ENCODE results near the gene ZPR1.
"Not testable (repeated sequence)": the region's sequence is repeated elsewhere in the genome, so short reads cannot be mapped to it uniquely, and the experiment has no call there.

Gene ZPR1

DNA sequence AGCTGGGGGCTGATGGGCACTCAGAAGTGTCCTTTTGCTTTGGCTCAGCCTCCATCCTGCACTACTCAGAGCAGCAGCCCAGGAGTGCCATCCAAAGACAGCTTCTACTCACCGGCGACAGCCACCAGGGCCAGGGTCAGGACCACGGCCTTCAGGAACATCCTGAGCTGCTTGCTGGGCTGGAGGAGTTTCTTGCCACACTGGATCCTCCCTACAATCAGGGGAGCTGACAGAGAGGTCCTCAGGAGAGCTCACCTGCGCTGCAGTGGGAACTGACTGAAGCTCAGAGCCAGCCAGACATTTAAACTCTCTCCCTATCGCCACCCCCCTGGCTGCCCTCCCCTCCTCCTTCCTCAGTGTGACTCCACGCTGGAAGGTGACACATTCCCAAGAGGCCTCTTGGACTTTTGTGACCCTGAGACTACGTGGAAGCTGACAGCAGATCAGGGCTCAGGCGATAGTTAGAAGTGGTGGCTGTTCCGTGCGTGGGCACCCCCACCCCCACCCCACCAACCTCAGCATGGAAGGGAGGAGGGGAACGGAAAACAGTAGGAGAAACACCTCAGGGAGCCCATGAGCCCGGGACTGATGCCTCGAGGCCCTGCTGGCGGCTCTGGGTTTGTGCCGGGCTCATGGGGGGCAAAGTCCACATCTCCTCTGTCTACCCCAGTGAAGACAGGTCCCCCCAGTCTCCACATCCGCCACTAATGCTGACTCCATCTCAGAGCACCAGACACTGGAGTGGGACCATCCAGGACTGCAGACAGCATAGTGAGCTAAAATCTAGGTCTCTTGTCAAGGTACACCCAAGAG, 35.4 kb upstream of the ZPR1 start, which contains the start of gene APOA4:
APOA4 (minus strand) TSS at position 274 of the 813 bp plus-strand sequence; CDS start at position 161, 113 bp downstream.
- no peak for DNase-seq

- no peak for DNase-seq
Observed at GRCh38 chr11:116822575-116822974, 34.8 kb upstream of the ZPR1 start.

DNA sequence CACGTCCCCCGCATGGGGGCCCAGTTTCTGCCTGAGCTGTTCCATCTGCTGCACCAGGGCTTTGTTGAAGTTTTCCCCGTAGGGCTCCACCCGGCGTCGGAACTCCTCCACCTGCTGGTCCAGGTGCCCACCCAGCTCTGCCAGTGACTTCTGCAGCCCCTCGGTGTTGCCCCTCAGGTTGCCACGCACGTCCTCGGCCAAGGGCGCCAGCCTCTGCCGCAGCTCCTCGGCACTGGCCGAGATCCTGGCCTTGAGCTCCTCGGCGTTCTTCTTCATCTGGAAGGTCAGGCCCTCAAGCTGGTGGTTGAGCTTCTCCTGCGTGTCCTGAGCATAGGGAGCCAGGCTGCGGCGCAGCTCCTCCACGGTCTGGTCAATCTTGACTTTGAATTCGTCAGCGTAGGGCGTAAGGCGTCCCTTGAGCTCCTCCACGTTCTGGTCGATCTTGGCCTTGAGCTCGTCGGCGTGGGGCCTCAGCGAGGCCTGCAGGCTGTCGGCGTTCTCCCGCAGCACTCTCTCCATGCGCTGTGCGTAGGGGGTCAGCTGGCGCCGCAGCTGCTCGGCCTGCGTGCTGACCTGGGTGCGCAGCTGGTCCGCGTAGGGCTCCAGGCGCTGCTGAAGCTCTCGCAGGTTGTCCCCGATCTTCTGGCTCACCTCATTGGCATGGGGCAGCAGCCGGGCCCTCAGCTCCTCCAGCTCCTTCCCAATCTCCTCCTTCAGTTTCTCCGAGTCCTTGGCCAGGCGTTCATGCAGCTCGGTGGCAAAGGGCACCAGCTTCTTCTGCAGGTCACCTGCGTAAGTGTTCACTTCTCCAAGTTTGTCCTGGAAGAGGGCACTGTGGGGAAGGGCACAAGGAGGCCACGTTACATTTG, 33.5 kb upstream of the ZPR1 start:
- no peak for DNase-seq

DNA sequence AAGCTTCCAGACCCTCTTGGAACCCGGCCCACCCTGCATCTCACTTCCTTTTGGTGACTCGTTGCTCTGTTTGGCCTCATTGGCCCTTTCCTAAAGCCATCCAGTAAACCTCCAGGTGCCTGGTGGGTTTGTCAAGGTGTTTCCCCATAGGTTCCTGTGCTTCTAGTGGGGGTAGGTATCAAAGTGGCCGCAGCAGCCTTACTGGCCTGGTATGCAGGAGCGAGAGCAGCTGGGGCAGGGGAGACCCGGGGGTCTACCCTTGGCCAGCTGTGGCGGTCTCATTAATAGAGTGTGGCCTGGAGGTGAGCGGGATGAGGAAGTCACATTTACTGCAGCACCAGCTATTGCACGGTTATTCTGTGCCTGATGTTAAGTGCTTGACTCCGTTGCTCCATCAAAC, 31.2 kb upstream of the ZPR1 start:
- no peak for DNase-seq

- no peak for DNase-seq
Observed at GRCh38 chr11:116814502-116814901, 26.7 kb upstream of the ZPR1 start.

- no peak for DNase-seq
Observed at GRCh38 chr11:116813781-116814471, 26.1 kb upstream of the ZPR1 start.

DNA sequence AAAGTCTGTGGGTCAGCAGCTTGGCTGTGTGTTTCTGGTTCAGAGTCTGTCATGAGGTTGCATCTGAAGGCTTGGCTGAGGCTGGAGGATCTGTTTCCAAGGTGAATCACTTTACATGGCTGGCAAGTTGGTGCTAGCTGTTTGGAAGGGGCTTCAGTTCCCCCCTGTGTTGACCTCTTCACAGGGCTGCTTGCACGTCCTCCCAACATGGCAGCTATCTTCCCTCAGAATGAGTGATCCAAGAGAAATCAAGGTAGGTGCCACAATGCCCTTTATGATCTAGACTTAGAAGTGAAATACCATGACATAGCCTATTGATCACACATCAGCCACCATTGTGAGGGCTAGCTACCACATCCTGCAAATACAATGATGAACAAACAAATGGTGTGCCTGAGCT, 25.3 kb upstream of the ZPR1 start:
- DNase-seq = no peak

GRCh38 chr11:116812109-116812508, 24.3 kb upstream of the ZPR1 start:
- DNase-seq = no peak

DNA sequence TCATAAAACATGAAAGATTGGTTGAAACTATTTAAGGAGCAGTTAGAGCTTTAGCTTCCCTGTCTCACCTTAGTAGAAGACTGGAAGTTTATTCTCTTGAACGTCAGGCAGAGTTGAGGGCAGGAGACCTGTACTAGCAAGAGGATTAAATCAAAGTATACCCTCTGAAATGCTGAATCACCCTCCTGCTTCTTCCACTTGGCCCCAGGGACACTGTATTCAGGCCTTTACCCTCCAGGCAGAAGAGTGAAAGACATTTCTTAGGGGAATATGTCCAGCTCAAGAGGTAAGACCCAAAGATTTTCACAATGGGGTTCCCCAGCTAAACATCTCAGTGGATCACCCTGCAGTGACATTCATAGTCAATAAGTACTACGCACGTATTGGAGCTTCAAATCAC, 23.4 kb upstream of the ZPR1 start:
- DNase-seq = no peak

- no peak for DNase-seq
Observed at GRCh38 chr11:116808262-116809175, 20.7 kb upstream of the ZPR1 start.

GRCh38 chr11:116807601-116808261, 19.9 kb upstream of the ZPR1 start:
- no peak for DNase-seq

DNA sequence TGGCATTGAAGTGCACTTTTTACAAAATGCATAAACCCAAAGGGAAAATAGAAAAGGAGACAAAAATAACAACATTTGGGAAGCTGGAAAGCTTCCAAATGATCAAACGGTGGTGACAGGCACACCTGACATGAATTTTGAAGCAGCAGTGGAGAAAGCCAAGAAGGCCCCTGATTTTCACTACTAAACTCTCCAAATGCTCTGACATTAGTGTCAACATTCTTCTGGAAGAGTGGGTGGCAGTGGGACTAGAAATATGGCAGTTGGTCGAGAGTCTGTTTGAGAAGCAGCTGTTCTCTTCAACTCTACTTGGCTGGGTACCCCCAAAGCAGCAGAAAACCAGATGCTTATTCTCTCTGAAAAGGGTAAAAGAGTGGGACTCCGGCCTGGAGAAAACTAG, 16.2 kb upstream of the ZPR1 start:
- no peak for DNase-seq

DNA sequence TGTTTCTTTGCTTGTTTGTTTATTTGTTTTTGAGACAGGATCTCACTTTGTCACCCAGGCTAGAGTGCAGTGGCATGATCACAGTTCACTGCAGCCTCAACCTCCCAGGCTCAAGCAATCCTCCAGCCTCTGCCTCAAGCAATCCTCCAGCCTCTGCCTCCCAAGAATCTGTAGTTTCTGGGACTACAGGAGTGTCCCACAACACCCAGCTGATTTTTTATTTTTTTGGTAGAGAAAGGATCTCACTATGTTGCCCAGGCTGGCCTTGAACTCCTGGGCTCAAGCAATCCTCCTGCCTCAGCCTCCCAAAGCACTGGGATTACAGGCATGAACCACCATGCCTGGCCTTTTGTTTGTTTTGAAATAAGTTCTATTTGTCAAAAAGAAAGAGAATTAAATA, 13.8 kb upstream of the ZPR1 start:
- DNase-seq = not testable (repeated sequence)

DNA sequence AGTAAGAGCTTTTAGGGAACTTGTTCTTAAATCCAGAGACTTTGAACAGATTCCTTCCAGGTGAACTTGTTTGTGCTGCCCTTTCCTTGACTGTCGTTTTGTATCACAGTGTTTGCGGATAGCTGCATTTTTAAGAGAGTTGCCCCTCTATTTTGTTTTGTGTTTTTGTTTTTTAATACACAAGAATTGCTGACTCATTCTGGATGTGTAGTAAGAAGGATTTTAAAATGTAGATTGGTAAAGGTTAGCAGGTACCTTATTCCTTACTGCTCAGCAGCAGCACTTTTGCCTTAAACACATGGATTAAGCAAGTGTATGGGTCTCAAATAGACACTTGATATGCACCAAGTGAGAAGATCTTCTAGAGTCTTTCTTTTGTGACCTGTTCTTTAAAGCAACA, 12.8 kb upstream of the ZPR1 start:
- no peak for DNase-seq

DNA sequence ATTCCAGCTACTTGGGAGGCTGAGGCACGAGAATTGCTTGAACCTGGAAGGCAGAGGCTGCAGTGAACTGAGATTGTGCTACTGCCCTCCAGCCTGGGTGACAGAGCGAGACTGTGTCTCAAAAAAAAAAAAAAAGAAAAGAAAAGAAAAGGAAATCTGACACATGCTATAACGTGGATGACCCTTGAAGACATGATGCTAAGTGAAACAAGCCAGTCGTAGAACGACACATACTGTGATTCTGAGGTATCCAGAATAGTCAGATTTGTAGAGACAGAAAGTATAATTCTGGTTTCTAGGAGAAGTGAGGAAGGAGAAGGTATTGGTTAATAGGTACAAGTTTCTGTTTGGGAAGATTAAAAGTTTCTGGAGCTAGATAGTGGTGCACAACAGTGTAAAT, 10.5 kb upstream of the ZPR1 start:
- no peak for DNase-seq

DNA sequence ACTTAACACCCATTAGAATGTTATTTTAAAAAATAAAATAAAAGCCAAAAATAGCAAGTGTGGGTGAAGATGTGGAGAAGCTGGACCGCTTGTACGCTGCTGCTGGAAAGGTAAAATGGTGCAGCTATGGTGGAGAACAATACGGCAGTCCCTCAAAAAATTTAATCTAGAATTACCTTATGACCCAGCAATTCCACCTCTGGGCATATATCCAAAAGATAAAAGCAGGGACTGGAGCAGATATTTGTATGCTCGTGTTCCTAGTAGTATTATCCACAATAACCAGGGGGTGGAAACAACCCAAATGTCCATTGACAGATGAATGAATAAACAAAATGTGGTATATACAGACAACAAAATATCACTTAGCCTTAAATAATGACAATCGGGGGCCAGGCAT, 10.0 kb upstream of the ZPR1 start:
- DNase-seq = no peak

GRCh38 chr11:116796548-116796947, 8.7 kb upstream of the ZPR1 start:
- DNase-seq = no peak

- DNase-seq = no peak
Observed at GRCh38 chr11:116794851-116795250, 7.0 kb upstream of the ZPR1 start.

DNA sequence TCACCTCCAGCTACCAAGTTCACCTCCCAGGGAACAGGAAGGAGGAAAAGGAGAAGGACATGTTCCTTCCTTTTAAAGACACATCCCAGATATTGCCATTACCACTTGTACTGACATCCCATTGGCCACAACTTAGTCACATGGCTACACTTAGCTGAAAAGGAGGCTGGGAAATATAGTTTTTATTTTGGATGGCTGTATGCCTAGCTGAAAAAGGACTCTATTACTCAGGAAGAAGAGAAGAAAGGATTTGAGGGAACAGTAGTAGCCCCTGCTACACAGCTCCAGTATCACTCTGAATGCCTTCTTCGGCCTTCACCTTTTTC, 5.9 kb upstream of the ZPR1 start:
- no peak for DNase-seq

- no peak for DNase-seq
Observed at GRCh38 chr11:116792869-116793771, 5.3 kb upstream of the ZPR1 start.

Measured in eye (tissue), 1 donor.